Activated CD8-positive, alpha-beta memory T cell treated with anti-CD3 and anti-CD28 coated beads for 36 hours (primary cell): ENCODE data around the gene TBL1X. TPM values are rescaled to one million over a fixed set of nuclear protein-coding genes. Genes with fewer than 3 reads are reported as not detected.
"Not testable (repeated sequence)": the region's sequence is repeated elsewhere in the genome, so short reads cannot be mapped to it uniquely, and the experiment has no call there.

ENCODE experiments used
- CTCF ChIA-PET: fragments of 350-600 bp; sonication (Branson Sonifier 250); formaldehyde crosslinking; loops from one replicate; lab custom pipeline; 2021; ENCODE audit warnings: antibody characterized with exemption; lab: Charles Lee
- POLR2A ChIA-PET: fragments of 350-600 bp; sonication (Branson Sonifier 250); formaldehyde crosslinking; loops from one replicate; lab custom pipeline; 2021; ENCODE audit warnings: antibody characterized with exemption; lab: Charles Lee
- total RNA-seq, 2 experiments: library from RNA; stranded (reverse); gene quantifications; one replicate each; pipeline ENCODE4 v1.2.3, GENCODE V29; 2021

TBL1X gene
- total RNA-seq, 2 experiments from 2014 or later, result 34.0 to 35.5 TPM

GRCh38 chrX:9458034-9458433 is 6.8 kb upstream of the TBL1X start:
- CTCF ChIA-PET, POLR2A ChIA-PET: not testable (repeated sequence)

- ChIA-PET CTCF (no interaction called here), POLR2A (no interaction called here)
Measured at GRCh38 chrX:9458516-9459078, 6.3 kb upstream of the TBL1X start.

- ChIA-PET CTCF (no interaction called here), POLR2A (no interaction called here)
Measured at GRCh38 chrX:9459186-9459748, 5.6 kb upstream of the TBL1X start.

DNA sequence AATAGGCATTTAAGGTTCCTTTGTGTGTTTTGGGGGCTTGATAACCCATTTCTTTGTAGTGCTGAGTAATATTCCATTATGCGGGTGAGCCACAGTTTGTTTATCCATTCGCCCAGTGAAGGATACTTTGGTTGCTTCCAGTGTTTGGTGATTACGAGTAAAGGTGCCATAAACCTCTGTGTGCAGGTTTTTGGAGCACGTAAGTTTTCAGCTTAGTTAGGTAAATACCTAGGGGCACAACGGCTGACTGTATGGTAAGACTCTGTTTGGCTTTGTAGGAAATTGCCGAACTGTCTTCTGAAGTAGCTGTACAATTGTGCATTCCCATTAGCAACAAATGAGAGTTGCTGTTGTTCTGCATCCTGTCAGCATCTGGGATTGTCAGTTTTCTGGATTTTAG is 3.8 kb upstream of the TBL1X start:
- POLR2A ChIA-PET, result no interaction called here
- CTCF ChIA-PET, result no interaction called here

GRCh38 chrX:9462456-9462855 is 2.4 kb upstream of the TBL1X start:
- POLR2A ChIA-PET, result no interaction called here
- CTCF ChIA-PET, result interaction anchor here (1.2 kb wide), 1 partner anchor 120 kb away, joined by 3 read pairs; no protein-coding TSS in a partner anchor

DNA sequence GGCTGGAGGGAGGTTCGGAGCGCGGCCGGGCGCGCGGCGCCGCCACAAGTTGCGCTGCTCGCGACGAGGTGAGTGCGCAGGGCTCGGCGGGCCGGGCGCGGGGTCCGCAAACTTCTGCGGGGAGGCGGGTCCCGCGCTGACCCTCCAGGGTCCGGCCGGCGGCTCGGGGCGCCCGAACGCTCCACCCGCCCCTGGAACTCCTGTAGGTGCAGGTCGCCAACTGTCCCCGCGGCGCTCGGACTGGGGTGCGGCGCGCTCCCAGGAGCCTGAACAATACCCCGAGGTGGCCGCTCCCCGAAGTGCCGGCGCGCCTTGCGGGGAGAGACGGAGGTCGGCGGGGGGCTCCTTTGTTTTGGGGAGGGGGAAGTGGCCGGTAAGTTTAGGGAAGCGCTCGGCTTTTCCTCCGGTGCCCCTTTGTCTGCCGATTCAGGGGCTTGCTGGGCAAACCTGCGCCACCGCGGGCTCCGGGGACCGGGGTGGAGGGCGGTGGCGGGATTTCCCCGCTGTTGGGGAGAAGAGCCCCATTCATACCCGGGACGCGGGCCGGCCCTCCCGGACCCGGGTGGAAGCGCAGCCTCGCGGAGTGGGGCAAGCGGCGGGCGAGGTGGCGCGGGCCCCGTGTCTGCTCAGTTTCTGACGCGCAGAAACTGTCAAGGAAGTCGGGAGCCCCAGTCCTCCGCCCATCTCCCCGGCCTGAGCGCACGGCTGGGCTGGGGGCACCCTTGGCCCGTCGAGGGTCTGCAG is 694 bp downstream of the TBL1X start:
- ChIA-PET POLR2A (no interaction called here), CTCF (no interaction called here)

- ChIA-PET POLR2A (no interaction called here), CTCF (no interaction called here)
Measured at GRCh38 chrX:9466124-9466495, 1.3 kb downstream of the TBL1X start.

DNA sequence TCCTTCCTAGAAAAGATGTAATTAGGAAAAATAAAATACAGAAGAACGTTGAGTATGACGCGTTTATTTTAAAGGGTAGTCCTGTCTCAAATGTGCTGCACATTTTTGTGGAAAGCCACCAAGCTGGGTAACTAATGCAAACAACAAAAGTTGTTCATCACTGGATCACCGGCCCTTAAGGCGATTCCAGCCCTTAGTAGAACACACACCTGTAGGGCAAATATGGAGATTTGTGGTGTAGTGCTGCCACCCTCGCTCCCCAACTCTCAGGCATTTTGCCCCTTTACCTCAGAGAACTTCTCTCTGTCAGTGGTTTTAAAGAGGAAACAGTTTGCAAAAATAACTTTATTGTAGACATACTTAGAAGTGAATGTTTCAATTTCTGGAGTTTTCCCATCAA is 1.9 kb downstream of the TBL1X start:
- ChIA-PET POLR2A (no interaction called here), CTCF (no interaction called here)

DNA sequence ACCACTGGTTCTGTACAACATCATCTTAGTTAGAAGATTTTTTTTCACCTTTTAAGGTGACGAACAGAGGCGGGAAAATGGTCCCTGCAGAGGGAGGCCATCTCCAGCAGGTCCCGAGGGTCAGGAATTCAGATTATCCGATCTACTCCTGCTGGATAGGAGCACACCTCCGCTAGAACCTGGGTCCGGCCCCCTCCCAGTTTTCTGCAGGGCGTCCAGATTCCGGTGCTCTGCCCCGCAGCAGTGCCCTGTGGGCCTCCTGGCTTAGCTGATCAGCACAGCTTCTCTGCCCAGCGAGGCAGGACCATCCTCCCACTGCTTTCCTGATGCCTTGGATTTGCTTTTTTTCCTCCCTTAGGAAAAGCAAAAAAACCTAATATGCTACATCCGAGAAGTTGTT is 2.3 kb downstream of the TBL1X start:
- CTCF ChIA-PET, result no interaction called here
- POLR2A ChIA-PET, result no interaction called here

- CTCF ChIA-PET, result no interaction called here
- POLR2A ChIA-PET, result no interaction called here
Measured at GRCh38 chrX:9467751-9468150, 2.9 kb downstream of the TBL1X start.

- ChIA-PET CTCF (no interaction called here), POLR2A (no interaction called here)
Measured at GRCh38 chrX:9471571-9471985, 6.7 kb downstream of the TBL1X start.

DNA sequence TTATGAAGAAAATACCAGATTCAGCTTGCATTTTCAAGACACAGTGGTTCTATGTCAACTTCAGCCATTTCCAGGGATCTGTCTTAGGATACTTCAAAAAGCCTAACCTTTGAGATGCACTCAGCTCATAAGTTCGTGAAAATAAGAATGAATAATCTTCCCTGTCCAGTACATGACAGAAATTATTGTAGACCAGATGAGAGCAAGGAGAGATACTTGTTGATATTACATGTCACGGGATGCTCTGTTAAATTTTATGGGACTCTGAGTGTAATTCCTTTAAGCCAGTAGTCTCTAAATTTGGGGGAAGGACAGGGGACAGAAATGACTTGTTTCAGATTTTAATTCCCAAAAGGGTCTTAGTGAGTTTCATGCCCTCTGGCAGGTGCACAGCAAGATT is 8.8 kb downstream of the TBL1X start:
- CTCF ChIA-PET, result no interaction called here
- POLR2A ChIA-PET, result no interaction called here

- CTCF ChIA-PET, POLR2A ChIA-PET: not testable (repeated sequence)
Measured at GRCh38 chrX:9475417-9475816, 10.6 kb downstream of the TBL1X start.

- POLR2A ChIA-PET, result no interaction called here
- CTCF ChIA-PET, result no interaction called here
Measured at GRCh38 chrX:9475984-9476383, 11.1 kb downstream of the TBL1X start.

- CTCF ChIA-PET, result no interaction called here
- POLR2A ChIA-PET, result no interaction called here
Measured at GRCh38 chrX:9476810-9477575, 12.1 kb downstream of the TBL1X start.

DNA sequence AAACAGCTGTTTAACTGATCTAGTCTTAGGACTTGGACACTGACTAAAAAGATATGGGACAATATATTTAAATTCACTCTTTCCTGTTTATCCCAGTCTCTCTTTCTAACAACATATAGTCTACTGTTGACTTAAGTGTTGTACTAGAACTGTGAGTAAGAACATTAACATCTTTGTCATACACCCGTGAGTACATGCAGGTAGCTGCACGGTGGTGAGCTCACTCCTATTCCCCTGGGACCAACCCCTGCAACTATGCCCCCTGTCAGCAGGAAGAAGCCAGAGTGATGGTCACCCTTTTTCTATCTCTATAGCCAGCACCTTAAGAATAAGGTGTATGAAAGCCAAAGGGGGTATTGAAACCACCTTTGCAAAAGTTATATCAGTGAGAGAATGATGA is 17.6 kb downstream of the TBL1X start:
- CTCF ChIA-PET, result no interaction called here
- POLR2A ChIA-PET, result no interaction called here

- ChIA-PET POLR2A (no interaction called here), CTCF (no interaction called here)
Measured at GRCh38 chrX:9482837-9483236, 18.0 kb downstream of the TBL1X start.

DNA sequence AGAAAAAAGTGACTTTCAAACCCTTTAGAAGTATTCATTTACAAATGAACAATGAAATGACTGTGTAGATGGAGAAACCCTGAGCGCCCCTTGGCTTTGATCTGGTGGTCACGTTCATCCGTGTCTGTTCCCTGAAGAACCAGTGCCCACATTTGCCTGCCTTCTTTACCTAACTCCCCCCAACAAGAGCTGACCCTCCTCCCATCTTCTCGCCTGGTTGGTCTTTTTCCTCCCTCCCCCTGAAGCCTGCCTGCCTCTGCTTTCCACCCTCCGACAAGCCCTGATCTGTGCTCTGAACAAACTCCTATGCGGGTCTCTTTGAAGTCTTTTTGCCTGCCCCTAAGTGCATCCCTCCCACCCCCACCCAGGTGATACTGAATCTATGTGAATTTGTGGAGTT is 18.5 kb downstream of the TBL1X start:
- POLR2A ChIA-PET, result no interaction called here
- CTCF ChIA-PET, result no interaction called here

GRCh38 chrX:9486786-9487387 is 22.0 kb downstream of the TBL1X start:
- ChIA-PET POLR2A (no interaction called here), CTCF (no interaction called here)

- CTCF ChIA-PET, result no interaction called here
- POLR2A ChIA-PET, result no interaction called here
Measured at GRCh38 chrX:9488586-9488985, 23.7 kb downstream of the TBL1X start.
